T follicular helper cell (primary cell): ENCODE measurements around the gene ST6GALNAC3.
"Not testable (repeated sequence)": the region's sequence is repeated elsewhere in the genome, so short reads cannot be mapped to it uniquely, and the experiment has no call there.

Experiments used
- DNase-seq: peaks from one replicate; pipeline ENCODE4 v3.0.0-alpha.2; 2020; ENCODE audit warnings: low read depth
- total RNA-seq, 2 experiments: gene quantifications; one replicate each; lab custom pipeline; 2026; lab: John Stamatoyannopoulos, UW

Gene ST6GALNAC3
- 0.18 to 0.61 reads per million in 2 experiments for total RNA-seq

DNA sequence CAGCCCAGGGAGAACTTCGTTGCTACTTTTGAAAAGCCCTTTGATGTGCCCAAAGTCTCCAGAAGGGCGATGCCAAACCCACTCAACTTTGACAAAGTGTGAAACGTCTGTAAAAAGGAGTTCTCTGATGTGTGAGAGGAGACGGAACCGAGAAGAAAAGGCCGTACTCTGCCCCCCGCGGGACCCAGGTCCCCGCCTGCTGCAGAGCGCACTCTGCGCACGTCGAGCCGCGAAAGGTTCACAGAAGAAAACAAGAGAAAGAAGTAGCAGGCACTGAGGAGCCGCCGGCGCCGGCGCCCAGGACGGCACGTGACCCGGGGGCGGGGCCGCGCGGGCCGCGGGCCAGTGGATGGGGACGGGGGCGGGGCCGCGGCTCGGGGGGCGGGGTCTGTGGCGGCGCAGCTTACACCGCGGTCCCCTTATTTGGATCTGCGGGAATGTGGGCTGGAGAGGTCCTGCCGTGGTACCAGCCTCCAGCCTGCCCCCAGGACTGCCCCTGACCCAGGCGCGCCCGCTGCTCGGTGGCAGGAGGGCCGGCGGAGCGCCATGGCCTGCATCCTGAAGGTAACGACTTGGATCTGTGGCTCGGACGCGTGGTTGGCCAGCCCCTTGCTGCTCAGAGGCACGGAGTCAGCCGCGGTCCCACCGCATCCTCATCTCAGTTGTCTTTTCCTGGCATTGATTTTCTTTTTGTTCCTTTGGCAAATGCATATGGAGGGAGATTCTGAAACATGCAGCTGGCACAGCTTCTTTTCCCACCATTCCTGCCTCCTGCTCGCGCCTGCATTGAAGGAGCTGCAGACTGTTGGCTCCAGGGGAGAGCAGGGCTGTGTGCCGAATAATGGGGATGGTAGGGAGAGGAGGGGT, at the start of gene ST6GALNAC3:
ST6GALNAC3 (plus strand) TSS at position 426 of the 867 bp plus-strand sequence.
- peak; percentile 70 for DNase-seq

DNA sequence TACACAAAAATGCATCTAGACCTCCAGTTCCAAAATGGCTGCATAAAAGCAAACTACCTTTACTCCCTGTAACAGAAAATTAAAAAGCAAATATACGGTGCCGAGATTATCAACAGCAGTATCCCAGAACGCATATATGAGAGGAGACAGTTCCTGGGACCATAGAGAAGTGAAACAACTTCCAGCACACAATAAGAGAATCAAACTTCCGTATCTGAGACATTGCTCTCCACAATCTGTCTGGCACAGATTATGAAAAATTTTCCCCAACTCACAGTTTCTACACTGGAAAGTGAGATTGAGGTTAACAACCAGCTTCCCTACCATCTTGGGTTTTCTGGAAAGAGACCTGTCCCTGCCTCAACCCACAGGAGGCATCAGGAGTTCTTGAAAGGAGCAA, 47.2 kb upstream of the ST6GALNAC3 start:
- no peak for DNase-seq

DNA sequence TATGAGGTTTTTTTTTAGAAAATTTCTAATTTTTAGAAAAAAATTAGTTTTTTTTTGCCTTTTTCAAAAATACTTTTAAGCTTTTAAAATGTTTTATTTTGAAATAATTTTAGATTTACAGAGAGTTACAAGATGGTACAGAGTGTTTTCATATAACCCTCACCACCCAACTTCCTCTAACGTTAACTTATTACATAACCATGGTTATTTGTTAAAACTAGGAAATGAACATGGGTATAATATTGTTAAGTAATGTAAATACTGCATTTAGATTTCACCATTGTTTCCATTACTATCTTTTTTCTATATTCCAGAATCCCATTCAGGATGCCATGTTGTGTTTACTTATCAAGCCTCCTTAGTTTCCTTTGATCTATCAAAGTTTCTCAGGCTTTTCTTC, 45.2 kb upstream of the ST6GALNAC3 start:
- no peak for DNase-seq

DNA sequence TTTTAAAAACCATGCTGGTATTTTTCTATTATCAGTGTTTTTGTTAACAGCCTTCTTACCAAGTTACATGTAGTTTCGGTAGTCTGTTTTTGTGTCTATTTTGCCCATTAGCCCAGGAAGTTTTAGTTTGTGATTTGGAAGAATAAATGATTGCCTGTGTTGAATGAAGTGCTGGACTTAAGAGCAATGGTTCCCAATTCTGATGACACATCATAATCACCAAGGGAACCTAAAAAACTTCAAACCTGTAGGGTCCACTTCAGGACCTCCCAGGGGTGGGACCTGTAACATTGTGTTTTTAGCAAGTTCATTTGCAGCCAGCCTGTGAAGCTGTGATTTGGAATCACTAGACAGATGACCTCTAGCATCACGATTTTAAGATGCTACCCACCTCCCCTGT, 43.0 kb upstream of the ST6GALNAC3 start:
- no peak for DNase-seq

DNA sequence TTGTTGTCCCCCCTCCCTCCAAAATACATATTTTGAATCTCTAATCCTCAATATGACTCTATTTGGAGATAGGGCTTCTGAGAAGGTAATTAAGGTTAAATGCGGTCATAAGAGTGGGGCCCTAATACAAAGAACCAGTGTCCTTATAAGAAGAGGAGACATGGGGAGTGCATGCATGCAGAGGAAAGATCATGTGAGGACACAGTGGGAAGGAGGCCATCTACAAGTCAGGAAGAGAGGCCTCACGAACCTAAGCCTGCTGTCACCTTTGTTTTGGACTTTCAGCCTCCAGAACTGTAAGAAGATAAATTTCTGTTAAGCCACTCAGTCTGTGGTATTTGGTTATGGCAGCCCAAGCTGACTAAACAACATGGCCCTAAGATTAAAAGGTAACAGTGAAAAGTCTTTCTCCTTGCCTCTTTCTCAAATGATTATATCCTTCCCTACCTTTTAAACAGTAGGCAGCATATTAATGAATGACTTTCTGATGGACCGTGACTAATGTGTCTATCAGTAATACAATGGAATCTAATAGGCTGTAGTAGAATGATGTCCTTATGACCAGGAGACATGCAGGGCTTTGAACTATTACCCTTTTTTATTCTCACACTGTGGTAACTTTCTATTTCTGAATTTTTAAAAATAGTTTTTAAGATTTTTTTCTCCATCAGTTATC, 40.6 kb upstream of the ST6GALNAC3 start:
- no peak for DNase-seq

DNA sequence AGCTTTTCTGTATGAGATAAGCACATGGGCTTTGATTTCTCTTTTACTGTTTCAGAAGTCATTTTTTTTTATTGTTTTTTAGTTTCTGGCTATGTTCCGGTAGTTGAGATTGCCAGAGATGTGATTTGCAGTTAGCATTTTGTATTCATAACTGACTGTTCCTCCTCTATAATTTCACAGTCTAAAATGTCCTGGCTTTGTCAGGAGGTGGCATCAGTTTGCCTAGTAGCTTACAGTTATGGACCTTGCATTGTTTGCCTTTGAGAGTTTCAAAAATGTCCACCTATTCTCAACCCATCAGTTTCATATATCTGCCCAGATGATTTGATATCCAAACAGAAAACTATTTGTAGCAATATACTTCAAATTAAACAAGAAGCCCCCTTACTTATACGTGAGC, 39.5 kb upstream of the ST6GALNAC3 start:
- DNase-seq, result no peak

DNA sequence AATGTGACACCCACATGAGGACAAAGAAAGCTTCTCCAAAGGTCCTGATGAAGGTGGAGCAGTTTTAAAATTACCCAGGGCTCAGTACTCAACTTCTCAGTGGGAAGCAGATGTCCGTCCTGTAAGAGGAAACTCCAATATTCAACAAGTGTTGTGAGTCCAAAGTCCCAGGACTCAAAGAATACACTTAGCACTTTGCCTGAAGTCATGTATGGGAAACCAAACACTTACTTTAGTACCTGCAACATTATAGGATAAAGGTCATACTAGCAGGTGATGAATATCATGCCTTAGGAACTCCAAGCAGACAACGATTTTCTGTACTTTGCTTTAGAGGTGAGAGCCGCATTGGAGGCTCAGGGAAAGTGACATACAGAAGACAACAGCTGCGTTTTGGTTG, 37.2 kb upstream of the ST6GALNAC3 start:
- no peak for DNase-seq

DNA sequence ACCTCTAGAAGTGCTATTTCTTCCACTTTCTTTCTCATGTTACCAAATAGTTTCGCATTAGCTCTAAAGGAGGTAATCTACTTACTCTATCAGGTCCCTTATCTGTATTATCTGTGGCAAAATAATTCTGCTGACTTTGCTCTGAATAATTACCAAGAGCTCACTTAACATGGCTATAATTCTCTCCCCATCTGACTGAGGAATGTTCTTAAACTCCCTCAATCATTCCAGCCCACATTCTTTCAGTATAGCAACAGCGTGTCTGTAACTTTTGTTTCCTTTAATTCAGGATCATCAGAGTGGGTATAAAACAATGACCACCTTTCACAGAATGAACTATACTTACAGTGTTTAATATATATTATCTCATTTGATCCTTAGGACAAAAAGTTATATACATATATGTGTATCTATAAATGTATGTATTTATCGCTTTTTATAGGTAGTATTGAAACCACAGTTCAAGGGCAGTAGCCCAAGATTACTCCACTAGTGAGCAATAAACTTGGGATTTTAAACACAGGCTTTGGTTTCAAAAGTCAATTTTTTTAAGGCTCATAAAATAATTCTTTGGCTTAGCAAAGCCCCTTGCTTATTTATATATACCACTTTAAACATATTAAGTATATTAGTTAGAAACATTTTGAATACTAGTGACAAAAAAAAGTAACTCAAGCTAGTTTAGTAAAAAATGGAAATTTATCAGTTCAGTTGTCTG, 36.1 kb upstream of the ST6GALNAC3 start:
- DNase-seq, result no peak

DNA sequence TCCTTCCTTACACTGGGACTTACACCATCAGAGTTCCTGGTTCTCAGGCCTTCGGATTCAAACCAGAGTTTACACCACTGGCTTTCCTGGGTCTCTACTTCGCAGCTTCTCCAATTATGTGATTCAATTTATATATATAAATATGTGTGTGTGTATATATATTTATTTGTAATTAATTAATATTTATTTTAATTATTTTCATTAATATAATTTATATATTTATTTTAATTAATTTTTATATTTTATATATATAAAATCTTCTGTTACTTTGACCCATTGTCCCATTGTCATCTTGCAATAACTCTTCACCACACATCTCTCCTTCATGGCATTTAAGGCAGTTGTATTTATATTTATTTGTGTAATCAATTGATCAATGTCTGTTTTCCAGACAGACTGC, 28.4 kb upstream of the ST6GALNAC3 start:
- no peak for DNase-seq

DNA sequence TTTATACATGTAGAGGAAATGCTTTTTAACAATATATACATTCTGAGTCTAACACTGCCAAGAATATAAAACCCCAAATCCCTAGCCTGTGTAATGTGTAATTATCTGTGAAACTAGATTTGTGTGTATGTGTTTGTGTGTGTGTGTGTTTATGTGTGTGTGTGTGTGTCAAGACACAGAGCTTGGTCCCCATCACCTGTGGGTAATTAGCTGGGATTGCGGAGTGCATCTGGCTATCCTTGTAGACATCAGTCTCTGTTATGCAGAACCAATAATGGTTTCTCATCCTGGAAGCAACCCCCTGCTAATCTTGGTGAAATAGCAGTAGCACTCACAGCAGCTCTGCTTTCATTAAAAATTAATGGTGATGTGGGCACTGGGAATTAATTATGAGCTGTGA, 26.3 kb upstream of the ST6GALNAC3 start:
- no peak for DNase-seq

DNA sequence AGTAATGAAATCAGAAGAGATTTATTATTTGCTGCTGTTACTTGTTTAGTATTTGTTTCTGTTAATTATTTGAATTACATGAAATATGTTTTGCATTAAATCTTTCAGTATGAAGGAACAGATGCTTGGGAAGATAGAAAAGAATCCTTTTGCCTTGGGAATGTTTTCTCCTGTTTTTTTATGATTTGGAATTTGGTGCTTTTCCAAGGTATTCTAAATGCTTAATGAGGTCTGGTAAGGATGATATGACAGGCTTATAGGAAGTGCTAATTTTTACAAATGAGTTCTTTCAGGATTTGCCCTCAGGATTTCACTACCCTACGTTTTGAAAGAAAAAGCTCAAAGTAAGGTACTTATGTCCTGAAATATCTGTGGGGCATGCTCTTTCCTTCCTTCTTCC, 25.6 kb upstream of the ST6GALNAC3 start:
- no peak for DNase-seq

DNA sequence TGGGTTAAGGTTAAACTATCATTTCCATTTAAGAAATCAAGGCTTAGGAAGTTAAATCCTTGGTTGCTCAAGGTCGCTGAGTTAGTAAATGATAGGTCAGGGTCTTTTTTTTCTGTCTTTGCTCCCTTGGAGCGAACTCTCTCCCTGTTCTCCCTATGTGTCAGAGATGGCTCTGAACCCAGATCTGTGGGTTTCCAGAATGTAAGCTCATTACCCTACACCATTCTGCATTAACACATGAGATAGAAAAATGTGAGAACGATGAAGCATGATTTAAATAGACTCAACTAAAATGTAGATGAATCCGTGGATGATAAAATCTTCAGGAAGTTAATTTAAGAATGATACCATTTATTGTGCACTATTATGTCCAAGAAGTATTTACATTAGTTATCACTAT, 25.0 kb upstream of the ST6GALNAC3 start:
- no peak for DNase-seq

DNA sequence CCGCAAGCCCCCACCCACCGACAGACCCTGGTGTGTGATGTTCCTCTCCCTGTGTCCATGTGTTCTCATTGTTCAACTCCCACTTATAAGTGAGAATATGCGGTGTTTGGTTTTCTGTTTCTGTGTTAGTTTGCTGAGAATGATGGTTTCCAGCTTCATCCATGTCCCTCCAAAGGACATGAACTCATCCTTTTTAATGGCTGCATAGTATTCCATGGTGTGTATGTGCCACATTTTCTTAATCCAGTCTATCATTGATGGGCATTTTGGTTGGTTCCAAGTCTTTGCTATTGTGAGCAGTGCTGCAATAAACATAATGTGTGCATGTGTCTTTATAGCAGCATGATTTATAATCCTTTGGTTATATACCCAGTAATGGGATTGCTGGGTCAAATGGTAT, 24.5 kb upstream of the ST6GALNAC3 start:
- not testable (repeated sequence) for DNase-seq

DNA sequence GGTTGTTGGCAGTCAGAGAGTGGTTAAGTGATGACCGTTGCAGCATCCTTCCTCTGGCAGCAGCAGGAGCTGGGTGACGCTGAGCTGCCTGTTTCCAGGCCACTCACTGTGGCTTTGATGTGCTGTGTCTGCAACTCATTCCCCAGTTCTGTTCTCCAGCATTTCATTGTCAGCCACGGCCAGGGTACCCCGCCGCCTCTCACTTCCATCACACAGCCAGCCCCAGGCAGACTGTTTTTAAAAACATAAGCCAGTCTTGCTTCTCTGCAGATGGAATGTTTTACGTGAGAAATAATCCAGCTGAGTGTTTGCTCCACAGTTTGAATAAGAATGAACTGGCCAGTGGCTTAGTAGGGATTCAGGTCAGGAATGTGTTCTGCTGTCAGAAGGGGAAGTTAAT, 21.5 kb upstream of the ST6GALNAC3 start:
- no peak for DNase-seq

DNA sequence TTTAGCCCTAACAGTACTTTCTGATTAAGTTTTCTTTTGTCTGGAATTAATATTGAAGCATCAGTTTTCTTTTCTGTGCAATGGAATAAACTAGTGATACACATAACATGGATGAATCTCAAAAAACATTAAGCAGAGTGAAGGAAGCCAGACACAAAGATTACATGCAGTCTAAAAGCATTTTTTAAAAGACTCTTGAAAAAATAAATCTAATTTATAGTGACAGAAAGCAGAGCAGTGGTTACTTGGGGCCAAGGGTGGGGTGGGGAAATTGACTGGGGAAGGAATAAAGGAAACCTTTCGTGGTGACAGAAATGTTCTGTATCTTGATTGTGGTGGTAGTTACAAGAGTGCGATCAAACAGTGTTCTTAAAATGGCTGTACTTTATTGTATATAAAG, 20.2 kb upstream of the ST6GALNAC3 start:
- no peak for DNase-seq

DNA sequence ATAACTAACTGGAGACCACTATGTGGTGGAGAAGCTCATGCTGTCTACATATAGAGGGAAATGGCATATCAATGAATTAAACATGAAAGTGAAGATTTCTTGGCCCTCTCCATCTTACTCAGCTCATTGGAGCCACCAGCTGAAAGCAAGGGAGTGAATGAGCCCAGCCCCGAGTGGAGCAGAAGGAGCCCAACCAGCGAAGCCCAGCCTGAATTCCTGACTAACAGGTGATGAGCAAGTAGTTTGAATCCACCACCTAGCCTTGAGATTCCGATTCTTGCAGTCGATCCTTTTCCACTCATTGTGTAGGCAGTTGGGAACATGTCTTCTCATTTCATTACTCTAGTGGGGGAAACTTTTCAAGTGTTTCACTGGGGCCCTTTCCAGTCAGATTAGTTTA, 18.6 kb upstream of the ST6GALNAC3 start:
- DNase-seq, result no peak

DNA sequence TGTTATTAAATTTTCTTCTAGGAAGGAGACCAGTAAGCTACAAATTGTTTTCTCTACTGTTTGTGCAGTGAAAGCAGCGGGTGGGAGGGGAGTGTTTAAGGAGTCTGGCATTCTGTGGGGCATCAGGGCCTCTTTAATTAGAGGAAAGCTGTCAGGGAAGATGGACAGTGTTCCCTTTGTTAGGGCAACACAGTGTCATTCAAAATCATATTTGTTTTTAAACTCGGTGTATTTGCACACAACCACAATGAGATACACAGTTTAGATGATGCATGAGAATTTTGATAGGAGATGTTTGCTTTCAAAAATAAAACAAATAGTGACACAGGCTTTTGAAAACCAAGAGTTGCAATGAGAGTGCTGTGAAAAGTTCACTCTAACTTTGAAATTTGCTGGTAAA, 15.1 kb upstream of the ST6GALNAC3 start:
- no peak for DNase-seq

DNA sequence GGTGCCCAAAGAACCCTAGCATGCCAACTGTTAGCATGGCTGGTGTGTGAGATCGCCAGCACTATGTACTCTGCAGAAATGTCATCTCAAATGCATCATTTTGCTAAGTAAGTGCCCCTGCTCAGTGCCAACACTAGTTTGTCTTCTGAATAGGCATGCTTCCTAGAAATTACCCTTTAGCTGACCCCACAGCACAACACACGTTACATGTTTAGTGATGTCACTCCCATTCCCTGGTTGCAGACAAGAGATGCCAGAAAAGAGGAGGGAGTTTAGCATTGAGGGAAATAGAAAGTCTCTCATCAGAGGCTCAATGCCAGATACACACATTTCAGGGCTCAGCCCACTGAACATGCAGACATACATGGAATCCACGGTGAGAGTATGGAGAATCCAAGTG, 9.3 kb upstream of the ST6GALNAC3 start:
- no peak for DNase-seq

DNA sequence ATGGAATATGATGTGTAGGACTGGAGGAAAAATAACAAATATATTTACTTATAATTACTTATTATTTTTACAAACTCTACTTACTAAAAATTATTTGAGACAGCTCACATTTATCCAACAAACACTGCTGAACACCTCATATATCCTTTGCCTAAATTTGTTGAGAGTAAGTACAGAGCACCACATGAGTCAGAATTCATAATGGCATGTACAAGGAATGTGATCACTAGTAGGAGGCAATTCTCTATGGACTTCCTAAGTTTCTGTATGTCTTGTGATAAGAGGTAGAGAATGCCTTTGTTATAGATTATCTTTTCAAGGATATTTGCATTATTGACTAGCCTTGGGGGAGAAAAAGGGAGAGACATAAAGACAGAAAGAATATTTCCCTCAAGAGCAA, 8.2 kb upstream of the ST6GALNAC3 start:
- DNase-seq, result no peak

DNA sequence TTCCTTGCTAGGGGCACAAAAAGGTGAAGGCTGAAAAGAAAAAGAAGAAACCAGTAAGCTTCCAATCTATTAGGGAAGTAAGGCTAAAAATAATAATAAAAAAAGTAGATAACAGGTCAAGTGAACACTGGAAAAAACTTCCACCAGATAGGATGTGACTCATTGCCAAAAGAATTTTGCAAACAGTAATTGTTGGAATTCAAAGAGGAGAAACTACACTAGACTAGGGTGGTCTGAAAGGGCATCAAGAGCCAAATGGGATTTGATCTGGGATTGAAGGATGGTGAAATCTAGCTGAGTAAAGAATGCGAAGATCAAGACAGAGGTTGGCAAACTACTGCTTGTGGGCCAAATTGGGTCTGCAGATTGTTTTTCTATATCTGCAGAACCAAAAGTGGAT, 6.0 kb upstream of the ST6GALNAC3 start:
- no peak for DNase-seq

DNA sequence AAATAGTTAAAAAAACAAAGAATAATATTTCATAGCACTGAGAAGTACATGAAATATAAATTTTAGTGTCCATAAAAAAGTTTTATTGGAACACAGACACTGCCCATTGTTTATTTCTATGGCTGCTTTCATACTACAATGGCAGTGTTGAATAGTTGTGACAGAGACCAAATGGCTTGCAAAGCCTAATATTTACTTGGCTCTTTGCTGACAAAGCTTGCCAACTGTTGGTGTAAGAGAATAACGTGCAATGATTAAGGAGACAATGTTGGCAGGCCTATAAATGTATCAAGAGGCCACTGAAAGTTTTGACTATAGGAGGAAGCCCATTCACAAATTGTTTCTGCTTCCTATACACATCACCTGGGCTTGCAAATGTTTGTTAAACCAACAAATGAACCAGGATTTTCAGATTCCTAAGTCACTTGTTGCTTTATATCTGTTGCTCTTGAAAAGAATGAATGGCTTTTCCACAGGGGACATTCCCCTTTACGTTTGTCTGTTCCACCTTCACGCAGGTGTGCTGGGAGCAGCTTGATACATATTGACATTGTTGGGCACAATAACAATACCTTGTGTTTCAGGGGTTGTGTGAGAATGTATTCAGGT, 5.5 kb upstream of the ST6GALNAC3 start:
- no peak for DNase-seq

DNA sequence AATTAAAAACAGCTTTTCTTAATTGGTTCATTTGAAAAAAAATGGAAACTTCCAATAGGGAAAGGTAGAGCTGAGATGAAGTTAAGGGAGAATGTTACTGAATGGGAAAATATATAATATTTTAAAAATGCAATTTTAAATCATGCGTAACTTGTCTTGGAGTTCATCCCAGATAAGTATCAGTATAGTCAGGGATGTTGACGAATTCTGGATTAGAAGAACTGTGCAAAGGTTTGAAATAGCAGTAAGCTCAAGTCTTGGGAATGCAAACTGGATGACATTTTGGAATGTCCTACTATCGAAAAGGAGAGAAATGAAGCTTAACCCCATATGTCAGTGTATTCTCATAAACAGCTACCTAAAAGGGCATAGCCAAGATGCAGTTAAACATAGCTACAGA, 4.0 kb upstream of the ST6GALNAC3 start:
- DNase-seq, result no peak
